ENCODE measurements around the gene MDK.

Gene MDK

DNA sequence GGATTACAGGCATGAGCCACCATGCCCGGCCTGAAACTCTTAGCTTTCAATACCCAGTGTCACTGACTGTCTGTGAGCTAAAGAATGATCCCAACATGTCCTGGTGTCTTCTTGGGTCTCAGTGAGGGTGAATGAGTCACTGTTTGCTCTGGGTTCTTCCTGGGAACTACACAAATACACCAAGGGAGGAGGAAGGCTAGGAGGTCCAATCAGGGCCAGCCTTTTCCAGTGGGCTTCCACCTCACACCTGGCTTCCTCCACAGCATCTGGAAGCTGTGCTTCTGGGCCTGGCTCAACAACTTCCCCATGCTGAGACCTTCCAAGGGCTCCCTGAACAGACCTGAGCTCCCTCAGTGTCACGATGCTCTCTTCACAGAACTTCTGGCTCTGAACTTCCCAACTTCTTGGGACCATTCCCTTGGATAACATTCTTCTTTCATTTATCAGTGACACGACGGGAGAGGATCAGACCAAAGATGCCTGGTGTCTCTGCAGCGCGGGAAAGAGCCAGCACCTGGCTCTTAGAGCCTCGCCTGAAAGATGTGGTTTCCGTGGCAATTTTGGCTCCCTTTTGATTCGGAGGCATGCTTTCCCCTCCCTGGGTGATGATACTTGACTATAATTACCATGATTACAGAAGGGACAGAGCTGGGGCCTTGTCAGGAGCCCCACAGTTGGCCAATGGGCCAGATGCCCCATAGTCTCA, 32.4 kb downstream of the MDK start:
- Histone ChIP-seq H3K4me3 (ENCODE audit: low read depth in 1 of 5, low read length in 5 of 5) (no peak overlapping the region), H3K4me1 (ENCODE audit: control insufficient read depth in 5 of 5, insufficient read depth in 5 of 5, low read length in 5 of 5) (peaks cover 0 to 10% (median 5%) of the 10 kb centered on the region in 5 donors), H3K27me3 (ENCODE audit: control insufficient read depth in 5 of 5, insufficient read depth in 4 of 5, low read length in 5 of 5) (no peaks in the 10 kb centered on the region), H3K9ac (ENCODE audit: low read length in 5 of 5) (no peak overlapping the region), H3K27ac (ENCODE audit: low read depth, low read length) (no peak overlapping the region), H3K36me3 (ENCODE audit: control insufficient read depth in 5 of 5, insufficient read depth in 5 of 5, low read length in 5 of 5) (peaks cover 0 to 61% (median 54%) of the 10 kb centered on the region in 5 donors), H3K9me3 (ENCODE audit: control insufficient read depth in 5 of 5, low read length in 5 of 5) (no peaks in the 10 kb centered on the region)

DNA sequence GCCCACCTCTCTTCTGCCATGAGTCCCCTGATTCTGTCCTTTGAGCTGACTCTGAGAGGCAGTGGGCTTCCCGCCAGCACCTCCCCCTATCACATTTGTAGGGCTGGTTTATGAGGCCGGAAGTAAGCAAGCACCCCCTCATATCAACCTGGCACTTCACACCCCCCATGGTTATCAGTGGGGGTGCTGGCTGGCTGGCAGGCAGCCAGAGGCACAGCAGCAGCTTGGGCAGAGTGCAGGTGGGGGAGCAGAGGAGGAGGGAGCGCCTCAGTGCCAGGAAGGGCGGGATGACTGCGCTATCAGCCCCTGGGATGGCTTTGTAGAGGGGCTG, 33.0 kb downstream of the MDK start:
- Histone ChIP-seq H3K9ac (ENCODE audit: low read length in 5 of 5) (no peak overlapping the region), H3K27me3 (ENCODE audit: control insufficient read depth in 5 of 5, insufficient read depth in 4 of 5, low read length in 5 of 5) (no peaks in the 10 kb centered on the region), H3K4me1 (ENCODE audit: control insufficient read depth in 5 of 5, insufficient read depth in 5 of 5, low read length in 5 of 5) (peaks cover 0 to 10% (median 5%) of the 10 kb centered on the region in 5 donors), H3K4me3 (ENCODE audit: low read depth in 1 of 5, low read length in 5 of 5) (no peak overlapping the region), H3K36me3 (ENCODE audit: control insufficient read depth in 5 of 5, insufficient read depth in 5 of 5, low read length in 5 of 5) (peaks cover 0 to 57% (median 53%) of the 10 kb centered on the region in 5 donors), H3K9me3 (ENCODE audit: control insufficient read depth in 5 of 5, low read length in 5 of 5) (no peaks in the 10 kb centered on the region), H3K27ac (ENCODE audit: low read depth, low read length) (no peak overlapping the region)

DNA sequence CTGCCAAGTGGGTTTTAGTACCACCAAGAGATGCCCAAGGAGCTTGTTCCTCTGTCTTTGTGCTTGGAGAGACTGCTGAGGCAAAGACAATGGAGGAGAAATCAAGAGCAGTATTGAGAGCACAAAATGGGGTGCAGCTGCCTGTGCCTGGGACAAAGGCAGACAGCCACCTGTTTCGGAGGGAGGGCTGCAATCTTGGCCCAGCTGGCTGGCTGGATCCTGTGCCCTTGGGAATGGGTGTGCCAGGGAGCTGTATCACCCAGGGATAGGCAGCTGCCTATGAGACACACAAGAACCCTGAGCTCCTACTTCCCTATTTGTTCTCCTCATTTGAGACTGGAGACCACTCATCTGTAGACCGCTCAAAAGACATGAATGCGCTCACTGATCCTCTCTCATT, 33.4 kb downstream of the MDK start:
- no peaks in the 10 kb centered on the region for H3K9me3 ChIP-seq (ENCODE audit: control insufficient read depth in 5 of 5, low read length in 5 of 5)
- no peak overlapping the region for H3K9ac ChIP-seq (ENCODE audit: low read length in 5 of 5)
- no peak overlapping the region for H3K4me3 ChIP-seq (ENCODE audit: low read depth in 1 of 5, low read length in 5 of 5)
- no peak overlapping the region for H3K27ac ChIP-seq (ENCODE audit: low read depth, low read length)
- H3K36me3 ChIP-seq (ENCODE audit: control insufficient read depth in 5 of 5, insufficient read depth in 5 of 5, low read length in 5 of 5): peaks cover 0 to 52% (median 50%) of the 10 kb centered on the region in 5 donors
- H3K27me3 ChIP-seq (ENCODE audit: control insufficient read depth in 5 of 5, insufficient read depth in 4 of 5, low read length in 5 of 5): no peaks in the 10 kb centered on the region
- peaks cover 0 to 10% (median 5%) of the 10 kb centered on the region in 5 donors for H3K4me1 ChIP-seq (ENCODE audit: control insufficient read depth in 5 of 5, insufficient read depth in 5 of 5, low read length in 5 of 5)

DNA sequence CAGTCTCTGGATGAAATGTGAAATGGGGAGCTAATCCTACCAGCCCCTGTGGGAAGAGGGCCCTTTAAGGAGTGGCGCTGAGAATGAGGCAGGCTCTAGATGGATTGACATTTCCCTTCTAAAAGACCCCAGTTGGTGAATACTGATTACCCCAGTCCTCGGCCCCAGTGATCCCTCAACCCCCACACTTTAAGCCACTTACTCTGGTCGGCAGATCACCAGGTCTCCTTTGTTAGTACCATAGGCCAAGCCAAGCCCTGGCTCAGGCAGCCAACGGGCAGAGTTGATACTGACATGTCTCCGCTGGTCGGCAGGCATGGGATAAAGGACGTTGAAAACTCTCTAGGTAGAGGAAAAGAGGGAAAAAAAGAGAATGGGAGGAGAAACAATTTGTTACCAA, 36.2 kb downstream of the MDK start:
- H3K27me3 ChIP-seq (ENCODE audit: control insufficient read depth in 5 of 5, insufficient read depth in 4 of 5, low read length in 5 of 5): no peaks in the 10 kb centered on the region
- H3K36me3 ChIP-seq (ENCODE audit: control insufficient read depth in 5 of 5, insufficient read depth in 5 of 5, low read length in 5 of 5): peaks cover 10 to 65% (median 59%) of the 10 kb centered on the region in 5 donors
- H3K4me1 ChIP-seq (ENCODE audit: control insufficient read depth in 5 of 5, insufficient read depth in 5 of 5, low read length in 5 of 5): peaks cover 0 to 10% (median 5%) of the 10 kb centered on the region in 5 donors
- H3K4me3 ChIP-seq (ENCODE audit: low read depth in 1 of 5, low read length in 5 of 5): no peak overlapping the region
- H3K9ac ChIP-seq (ENCODE audit: low read length in 5 of 5): no peak overlapping the region
- no peak overlapping the region for H3K27ac ChIP-seq (ENCODE audit: low read depth, low read length)
- no peaks in the 10 kb centered on the region for H3K9me3 ChIP-seq (ENCODE audit: control insufficient read depth in 5 of 5, low read length in 5 of 5)

DNA sequence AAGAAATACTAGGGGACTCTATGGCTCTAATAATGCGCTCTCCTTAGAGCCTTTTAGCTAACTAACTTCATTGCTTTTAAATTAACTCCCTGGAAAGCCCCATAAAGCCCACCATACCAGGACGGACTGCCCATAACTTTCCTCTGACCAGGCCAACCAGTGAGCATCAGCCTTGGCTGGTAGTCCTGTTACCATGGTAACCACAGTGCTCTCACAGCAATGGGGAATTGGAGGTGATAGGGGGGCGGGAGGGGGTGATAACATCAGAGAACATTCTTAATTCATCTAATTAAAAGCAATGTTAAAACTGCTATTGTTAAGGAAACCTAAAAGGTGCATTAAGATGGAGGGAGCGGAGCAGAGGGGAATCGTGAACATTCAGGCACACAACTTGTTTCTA, 37.3 kb downstream of the MDK start:
- H3K36me3 ChIP-seq (ENCODE audit: control insufficient read depth in 5 of 5, insufficient read depth in 5 of 5, low read length in 5 of 5): peaks cover 12 to 61% (median 55%) of the 10 kb centered on the region in 5 donors

DNA sequence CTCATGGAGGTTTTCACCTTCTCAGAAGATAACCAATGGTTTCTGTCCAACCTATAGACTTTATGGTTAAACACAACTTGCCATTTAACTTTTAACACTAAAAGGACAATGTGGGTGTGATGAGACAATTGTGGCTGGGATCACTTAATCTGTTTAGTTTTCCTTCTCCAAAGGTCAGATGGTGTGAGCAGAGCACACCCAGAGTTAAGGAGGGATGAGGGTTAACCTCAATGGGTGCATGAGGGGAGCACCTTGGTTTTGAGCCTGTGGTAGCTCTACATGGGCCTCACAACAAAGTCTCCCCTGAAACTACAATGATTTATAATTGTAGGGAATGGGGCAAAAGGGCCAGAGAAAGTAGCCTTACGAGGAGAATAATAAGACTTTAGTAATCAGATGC, 39.0 kb downstream of the MDK start:
- no peaks in the 10 kb centered on the region for H3K9me3 ChIP-seq (ENCODE audit: control insufficient read depth in 5 of 5, low read length in 5 of 5)
- H3K27ac ChIP-seq (ENCODE audit: low read depth, low read length): no peak overlapping the region
- H3K36me3 ChIP-seq (ENCODE audit: control insufficient read depth in 5 of 5, insufficient read depth in 5 of 5, low read length in 5 of 5): peaks cover 12 to 48% (median 39%) of the 10 kb centered on the region in 5 donors
- H3K27me3 ChIP-seq (ENCODE audit: control insufficient read depth in 5 of 5, insufficient read depth in 4 of 5, low read length in 5 of 5): no peaks in the 10 kb centered on the region
- H3K4me1 ChIP-seq (ENCODE audit: control insufficient read depth in 5 of 5, insufficient read depth in 5 of 5, low read length in 5 of 5): peaks cover 0 to 6% (median 5%) of the 10 kb centered on the region in 5 donors
- H3K4me3 ChIP-seq (ENCODE audit: low read depth in 1 of 5, low read length in 5 of 5): no peak overlapping the region
- no peak overlapping the region for H3K9ac ChIP-seq (ENCODE audit: low read length in 5 of 5)

More for the DNA sequence above, 37.3 kb downstream of the MDK start:
- no peak overlapping the region for H3K9ac ChIP-seq (ENCODE audit: low read length in 5 of 5)
- no peaks in the 10 kb centered on the region for H3K9me3 ChIP-seq (ENCODE audit: control insufficient read depth in 5 of 5, low read length in 5 of 5)
- H3K27me3 ChIP-seq (ENCODE audit: control insufficient read depth in 5 of 5, insufficient read depth in 4 of 5, low read length in 5 of 5): no peaks in the 10 kb centered on the region
- peaks cover 0 to 10% (median 5%) of the 10 kb centered on the region in 5 donors for H3K4me1 ChIP-seq (ENCODE audit: control insufficient read depth in 5 of 5, insufficient read depth in 5 of 5, low read length in 5 of 5)
- no peak overlapping the region for H3K27ac ChIP-seq (ENCODE audit: low read depth, low read length)
- H3K4me3 ChIP-seq (ENCODE audit: low read depth in 1 of 5, low read length in 5 of 5): no peak overlapping the region

DNA sequence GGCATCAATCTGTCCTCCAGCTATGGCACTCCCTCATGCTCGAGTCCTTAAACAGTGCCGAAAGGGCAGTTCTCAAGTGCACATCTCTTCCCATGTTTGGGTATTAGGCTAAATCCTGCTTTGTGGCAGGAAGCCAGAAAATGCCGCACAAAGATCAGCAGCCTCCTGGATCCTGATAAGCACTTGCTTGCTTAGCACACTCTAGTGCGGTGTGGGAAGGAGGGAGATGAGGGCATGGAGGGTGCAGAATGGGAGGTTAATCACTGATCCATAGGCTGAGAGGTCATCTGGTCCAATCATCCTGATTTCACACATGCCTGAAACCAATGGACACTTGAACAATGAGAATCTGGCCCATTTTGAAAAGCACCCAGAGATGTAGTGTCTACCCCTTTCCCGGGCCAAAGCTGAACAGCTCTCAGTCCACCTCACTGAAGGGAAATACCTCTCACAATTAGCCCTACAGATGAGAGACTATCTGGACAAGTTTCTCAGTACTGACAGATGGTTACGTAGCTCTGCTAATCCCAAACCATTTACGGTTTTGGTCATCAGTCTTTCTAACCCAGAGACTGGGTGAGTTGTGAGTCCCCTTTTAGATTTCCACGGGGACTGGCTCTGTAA, 39.9 kb downstream of the MDK start:
- H3K27me3 ChIP-seq (ENCODE audit: control insufficient read depth in 5 of 5, insufficient read depth in 4 of 5, low read length in 5 of 5): no peaks in the 10 kb centered on the region
- H3K4me3 ChIP-seq (ENCODE audit: low read depth in 1 of 5, low read length in 5 of 5): no peak overlapping the region
- H3K27ac ChIP-seq (ENCODE audit: low read depth, low read length): no peak overlapping the region
- H3K36me3 ChIP-seq (ENCODE audit: control insufficient read depth in 5 of 5, insufficient read depth in 5 of 5, low read length in 5 of 5): peaks cover 12 to 44% (median 34%) of the 10 kb centered on the region in 5 donors
- H3K4me1 ChIP-seq (ENCODE audit: control insufficient read depth in 5 of 5, insufficient read depth in 5 of 5, low read length in 5 of 5): peaks cover 0 to 4% (median 2%) of the 10 kb centered on the region in 5 donors
- no peak overlapping the region for H3K9ac ChIP-seq (ENCODE audit: low read length in 5 of 5)
- H3K9me3 ChIP-seq (ENCODE audit: control insufficient read depth in 5 of 5, low read length in 5 of 5): no peaks in the 10 kb centered on the region

DNA sequence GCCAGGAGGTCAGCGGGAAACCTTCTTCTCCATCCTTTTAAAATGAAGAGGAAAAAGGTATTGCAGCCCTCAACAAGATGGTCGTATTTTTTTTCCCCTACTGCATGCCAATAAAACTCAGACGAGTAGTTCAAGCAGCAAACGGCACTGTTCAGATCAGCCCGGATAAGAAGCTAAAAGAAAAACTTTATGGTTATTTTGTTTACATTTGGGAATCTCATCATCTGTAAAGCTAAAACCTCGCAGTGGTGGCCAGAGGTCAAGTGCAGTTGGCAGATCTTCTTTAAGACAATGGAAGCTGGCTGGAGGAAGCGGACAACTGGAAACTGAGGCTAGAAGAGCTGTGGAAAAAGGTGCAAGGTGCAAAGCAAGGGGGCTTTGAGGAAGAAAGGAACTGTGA, 41.1 kb downstream of the MDK start:
- Histone ChIP-seq H3K27me3 (ENCODE audit: control insufficient read depth in 5 of 5, insufficient read depth in 4 of 5, low read length in 5 of 5) (no peaks in the 10 kb centered on the region), H3K4me3 (ENCODE audit: low read depth in 1 of 5, low read length in 5 of 5) (no peak overlapping the region), H3K9ac (ENCODE audit: low read length in 5 of 5) (no peak overlapping the region), H3K9me3 (ENCODE audit: control insufficient read depth in 5 of 5, low read length in 5 of 5) (no peaks in the 10 kb centered on the region), H3K36me3 (ENCODE audit: control insufficient read depth in 5 of 5, insufficient read depth in 5 of 5, low read length in 5 of 5) (peaks cover 12 to 41% (median 28%) of the 10 kb centered on the region in 5 donors), H3K27ac (ENCODE audit: low read depth, low read length) (no peak overlapping the region), H3K4me1 (ENCODE audit: control insufficient read depth in 5 of 5, insufficient read depth in 5 of 5, low read length in 5 of 5) (no peaks in the 10 kb centered on the region)

DNA sequence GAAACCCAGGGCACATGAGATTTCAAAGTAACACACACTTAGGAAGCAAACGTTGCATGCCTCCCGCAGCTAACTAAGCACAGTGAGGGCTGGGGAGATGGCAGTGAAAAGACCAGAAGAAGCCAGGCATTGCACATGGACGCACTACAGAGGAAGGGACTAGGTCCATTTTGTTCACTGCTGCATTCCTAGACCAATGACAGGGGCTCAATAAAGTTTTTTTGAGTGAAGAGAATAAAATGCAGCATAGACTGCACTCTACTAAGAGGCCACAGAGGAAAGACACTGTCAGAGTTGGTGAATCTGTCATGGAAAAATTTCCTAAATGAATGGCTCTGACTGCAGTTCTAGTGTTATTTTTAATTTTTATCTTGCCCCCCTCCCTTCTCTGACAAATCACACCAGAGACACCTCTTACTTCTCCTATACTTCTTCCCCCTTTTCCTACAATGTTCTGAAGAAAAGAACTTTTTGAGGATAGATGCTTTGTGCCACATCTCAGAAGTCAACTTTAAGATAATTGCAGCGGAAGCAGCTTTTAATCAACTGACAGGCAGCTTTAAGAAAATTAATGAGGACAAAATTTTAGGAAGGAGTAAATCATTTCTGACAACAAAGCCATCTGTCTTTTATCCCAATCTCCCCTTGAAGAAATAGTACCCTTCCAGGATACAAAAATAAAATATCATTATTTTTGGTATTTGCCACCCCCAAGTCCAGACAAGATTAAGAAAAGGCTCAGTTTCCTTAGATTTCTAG, 44.9 kb downstream of the MDK start:
- Histone ChIP-seq H3K27ac (ENCODE audit: low read depth, low read length) (no peak overlapping the region), H3K9me3 (ENCODE audit: control insufficient read depth in 5 of 5, low read length in 5 of 5) (no peaks in the 10 kb centered on the region), H3K4me3 (ENCODE audit: low read depth in 1 of 5, low read length in 5 of 5) (no peak overlapping the region), H3K4me1 (ENCODE audit: control insufficient read depth in 5 of 5, insufficient read depth in 5 of 5, low read length in 5 of 5) (peaks cover 0 to 16% (median 11%) of the 10 kb centered on the region in 5 donors), H3K36me3 (ENCODE audit: control insufficient read depth in 5 of 5, insufficient read depth in 5 of 5, low read length in 5 of 5) (peaks cover 17 to 55% (median 34%) of the 10 kb centered on the region in 5 donors), H3K9ac (ENCODE audit: low read length in 5 of 5) (no peak overlapping the region), H3K27me3 (ENCODE audit: control insufficient read depth in 5 of 5, insufficient read depth in 4 of 5, low read length in 5 of 5) (no peaks in the 10 kb centered on the region)

DNA sequence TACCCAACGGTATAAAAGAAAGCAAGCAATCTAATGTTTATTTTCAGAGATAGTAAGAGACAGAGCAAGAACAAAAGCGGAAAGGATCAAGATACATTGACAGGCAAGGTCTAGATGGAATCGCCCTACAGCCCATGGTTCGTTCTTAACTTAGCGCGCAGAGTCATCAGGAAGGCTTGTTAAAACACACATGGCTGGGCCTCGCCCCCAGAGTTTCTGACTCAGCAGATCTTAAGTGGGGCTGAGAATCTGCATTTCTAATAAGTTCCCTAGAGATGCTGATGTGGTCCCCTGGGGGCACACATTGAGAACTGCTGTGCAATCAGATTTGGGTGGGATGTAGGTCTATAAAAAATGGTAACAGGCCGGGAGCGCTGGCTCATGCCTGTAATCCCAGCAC, 45.9 kb downstream of the MDK start:
- H3K4me1 ChIP-seq (ENCODE audit: control insufficient read depth in 5 of 5, insufficient read depth in 5 of 5, low read length in 5 of 5): peaks cover 0 to 18% (median 12%) of the 10 kb centered on the region in 5 donors
- H3K4me3 ChIP-seq (ENCODE audit: low read depth in 1 of 5, low read length in 5 of 5): no peak overlapping the region
- no peaks in the 10 kb centered on the region for H3K9me3 ChIP-seq (ENCODE audit: control insufficient read depth in 5 of 5, low read length in 5 of 5)
- no peak overlapping the region for H3K9ac ChIP-seq (ENCODE audit: low read length in 5 of 5)
- H3K27me3 ChIP-seq (ENCODE audit: control insufficient read depth in 5 of 5, insufficient read depth in 4 of 5, low read length in 5 of 5): no peaks in the 10 kb centered on the region
- H3K27ac ChIP-seq (ENCODE audit: low read depth, low read length): no peak overlapping the region
- H3K36me3 ChIP-seq (ENCODE audit: control insufficient read depth in 5 of 5, insufficient read depth in 5 of 5, low read length in 5 of 5): peaks cover 15 to 48% (median 27%) of the 10 kb centered on the region in 5 donors
